ENCODE measurements around the gene RNF214.
"Not testable (repeated sequence)": the region's sequence is repeated elsewhere in the genome, so short reads cannot be mapped to it uniquely, and the experiment has no call there.

Gene RNF214

DNA sequence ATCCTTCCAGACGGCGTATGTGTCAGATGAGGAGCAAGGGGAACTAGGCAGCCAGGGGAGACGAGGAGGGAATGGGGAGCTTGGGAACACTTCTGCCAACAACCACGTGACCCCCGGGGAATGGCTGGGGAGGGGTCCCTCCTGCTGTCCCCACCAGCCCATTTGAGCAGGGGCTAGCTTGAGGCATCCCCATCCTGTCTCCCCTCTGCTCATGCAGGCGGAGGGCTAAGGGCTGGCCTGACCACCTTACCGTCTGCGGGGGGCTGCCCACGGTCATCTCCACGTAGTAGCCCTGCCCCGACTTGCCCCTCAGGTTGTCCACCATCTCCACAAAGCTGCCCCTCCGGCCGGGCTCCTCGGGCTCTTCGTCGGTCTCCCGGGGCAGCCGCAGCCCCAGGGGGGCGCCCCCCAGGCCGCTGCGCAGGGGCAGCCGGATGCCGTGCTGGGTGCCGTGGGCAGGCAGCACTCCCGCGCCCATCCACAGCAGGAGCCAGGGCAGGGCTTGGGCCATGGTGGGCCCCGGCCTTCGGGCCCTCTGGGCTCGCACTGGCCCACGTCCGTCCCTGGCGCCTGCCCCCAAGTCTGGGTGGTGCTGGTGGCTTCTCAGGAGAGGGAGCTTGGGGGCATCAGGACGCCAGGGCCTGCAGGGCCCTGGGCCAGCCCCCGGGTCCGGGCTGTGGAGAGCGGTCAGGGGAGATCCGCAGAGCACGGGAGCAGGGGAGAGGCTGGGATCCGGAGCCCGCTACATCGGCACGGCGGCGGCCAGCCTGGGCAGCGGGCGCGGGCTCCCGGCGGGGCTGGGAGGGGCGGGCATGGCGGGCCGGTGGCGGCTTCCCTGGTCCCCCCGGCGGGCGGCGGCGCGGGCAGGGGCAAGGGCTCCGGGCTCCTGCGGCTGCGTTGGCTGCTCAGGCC lies 83.1 kb downstream of the RNF214 start:
- DNase-seq (ENCODE audit: low read depth in 2 of 2): no peak

DNA sequence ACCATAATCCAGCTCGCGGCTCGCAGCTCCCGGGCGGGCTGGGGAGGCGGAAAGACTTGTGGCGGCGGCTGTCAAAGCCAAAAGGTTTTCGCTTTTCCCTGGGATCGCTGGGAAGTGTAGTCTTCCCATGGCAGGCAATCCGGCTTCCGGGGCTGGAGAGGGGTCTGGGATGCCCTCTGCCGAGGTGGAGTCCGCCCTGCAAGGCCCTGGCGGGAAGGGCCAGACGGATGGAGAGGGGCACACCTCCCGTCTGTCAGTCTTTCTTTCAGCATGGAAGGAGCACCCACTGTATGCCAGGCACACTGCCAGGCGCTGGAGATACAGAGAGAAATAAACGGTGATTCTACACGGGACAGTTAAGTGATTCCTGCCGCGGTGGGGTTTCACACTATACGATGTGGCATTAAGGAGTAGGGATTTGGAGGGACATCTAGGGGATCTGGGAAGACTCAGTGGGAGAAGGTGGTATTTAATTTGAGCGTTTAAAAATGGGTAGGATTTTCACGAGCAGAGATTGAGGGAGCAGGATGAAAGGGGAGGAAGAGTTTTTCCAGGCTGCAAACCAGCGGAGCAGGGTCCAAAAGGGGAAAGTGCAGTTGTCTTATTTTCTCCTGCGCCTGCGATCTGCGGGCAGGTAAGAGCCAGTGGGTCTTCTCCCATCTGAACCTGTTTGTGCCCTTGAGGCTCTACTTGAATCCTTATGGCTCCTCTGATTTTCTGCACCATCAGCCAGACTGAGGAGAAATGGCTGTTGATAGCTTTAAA lies 83.9 kb downstream of the RNF214 start, which contains the start of gene BACE1:
BACE1 (minus strand) TSS at position 60 of the 765 bp plus-strand sequence. CDS start 461 bp downstream, outside the sequence.
- no peak for DNase-seq (ENCODE audit: low read depth in 2 of 2)

DNA sequence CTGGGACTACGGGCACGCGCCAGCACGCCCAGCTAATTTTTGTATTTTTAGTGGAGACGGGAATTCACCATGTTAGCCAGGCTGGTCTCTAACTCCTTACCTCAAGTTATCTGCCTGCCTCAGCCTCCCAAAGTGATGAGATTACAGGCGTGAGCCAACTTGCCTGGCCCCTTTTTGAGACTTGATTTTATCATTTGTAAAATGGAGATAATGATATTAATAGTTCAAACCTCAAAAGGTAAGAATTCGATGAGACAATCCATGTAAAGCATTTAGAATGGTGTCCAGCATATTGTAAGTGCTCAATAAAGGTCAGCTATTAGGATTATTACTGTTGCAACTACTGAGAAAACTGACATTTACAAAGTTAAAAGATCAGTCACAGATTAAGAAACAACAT lies 86.3 kb downstream of the RNF214 start:
- DNase-seq (ENCODE audit: low read depth in 2 of 2): no peak

DNA sequence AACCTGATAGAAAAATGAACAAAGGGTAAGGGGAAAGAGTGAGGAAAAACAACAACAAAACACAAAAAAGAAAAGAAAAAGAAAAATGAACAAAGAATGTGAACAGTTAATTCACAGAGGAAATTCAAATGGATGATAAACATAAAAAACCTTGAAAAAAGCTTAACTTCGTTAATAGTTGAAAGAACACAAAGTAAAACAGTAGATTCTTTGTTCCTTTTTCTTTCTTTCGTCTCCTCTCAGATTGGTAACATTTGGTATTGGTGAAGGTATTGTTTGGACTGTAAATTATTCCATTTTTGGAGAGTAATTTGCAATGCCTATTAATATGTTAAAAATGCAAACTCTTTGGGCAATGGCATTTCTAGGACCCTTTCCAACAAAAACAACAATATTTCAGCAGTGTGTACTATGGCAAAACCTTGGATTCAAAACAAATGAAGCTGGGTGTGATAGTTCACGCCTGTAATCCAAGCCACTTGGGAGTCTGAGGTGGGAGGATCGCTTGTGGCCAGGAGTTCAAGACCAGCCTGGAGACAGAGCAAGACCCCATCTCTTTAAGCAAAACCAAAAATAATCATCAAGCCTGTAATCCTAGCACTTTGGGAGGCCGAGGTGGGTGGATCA lies 86.9 kb downstream of the RNF214 start:
- no peak for DNase-seq (ENCODE audit: low read depth in 2 of 2)

DNA sequence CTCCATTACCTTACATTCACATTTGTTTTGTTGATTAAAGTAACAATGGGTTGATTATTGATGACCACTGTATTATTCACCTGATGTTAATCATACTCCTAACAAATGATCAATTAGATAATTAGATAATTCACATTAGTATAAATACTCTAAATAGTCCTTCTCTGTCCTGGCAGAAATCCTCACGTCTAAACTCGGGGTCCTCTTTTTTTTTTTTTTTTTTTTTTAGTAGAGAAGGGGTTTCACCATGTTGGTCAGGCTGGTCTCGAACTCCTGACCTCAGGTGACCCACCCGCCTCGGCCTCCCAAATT lies 94.7 kb downstream of the RNF214 start:
- not testable (repeated sequence) for DNase-seq (ENCODE audit: low read depth in 2 of 2)

DNA sequence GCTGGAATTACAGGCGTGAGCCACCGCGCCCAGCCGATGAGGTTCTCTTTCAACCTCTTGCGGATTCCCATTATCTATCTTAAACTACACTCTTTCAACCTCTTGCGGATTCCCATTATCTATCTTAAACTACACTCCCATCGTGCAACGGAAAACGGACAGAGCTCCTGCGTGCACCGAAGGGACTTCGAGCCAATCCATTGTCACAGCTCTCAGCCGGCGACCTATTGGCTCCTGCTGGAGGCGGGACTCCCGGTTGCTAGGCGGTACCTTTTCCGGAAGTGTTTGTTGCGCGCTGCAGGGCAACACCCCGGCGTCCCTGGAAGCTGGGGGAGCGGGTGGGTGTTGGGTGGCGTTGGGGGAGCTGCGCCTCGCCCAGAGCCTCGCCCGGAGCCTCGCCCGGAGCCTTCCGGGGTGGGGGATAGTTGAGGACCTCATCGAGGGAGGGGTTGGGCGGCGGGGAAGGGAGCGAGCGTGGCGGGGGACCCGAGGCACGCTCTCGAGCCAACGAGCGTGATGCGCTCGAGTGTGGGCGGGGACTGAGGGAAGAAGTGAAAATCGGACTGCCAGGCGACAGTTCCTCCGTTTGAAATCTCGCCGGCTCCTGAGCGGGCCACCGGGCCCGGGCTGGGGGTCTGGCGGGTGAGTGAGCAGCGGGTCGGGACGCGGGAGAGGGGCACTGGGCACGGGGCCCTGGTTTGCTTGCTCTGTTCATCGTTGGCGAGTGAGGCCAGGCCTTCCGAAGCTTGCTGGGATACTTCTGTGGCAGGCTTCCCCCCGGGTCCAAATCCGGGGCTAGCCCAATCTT lies 95.3 kb downstream of the RNF214 start, which contains the start of gene CEP164:
CEP164 (plus strand) TSS at position 288 of the 808 bp plus-strand sequence. CDS start 10,733 bp downstream, outside the sequence.
- DNase-seq (ENCODE audit: low read depth in 2 of 2): peak; percentile 92 to 93

DNA sequence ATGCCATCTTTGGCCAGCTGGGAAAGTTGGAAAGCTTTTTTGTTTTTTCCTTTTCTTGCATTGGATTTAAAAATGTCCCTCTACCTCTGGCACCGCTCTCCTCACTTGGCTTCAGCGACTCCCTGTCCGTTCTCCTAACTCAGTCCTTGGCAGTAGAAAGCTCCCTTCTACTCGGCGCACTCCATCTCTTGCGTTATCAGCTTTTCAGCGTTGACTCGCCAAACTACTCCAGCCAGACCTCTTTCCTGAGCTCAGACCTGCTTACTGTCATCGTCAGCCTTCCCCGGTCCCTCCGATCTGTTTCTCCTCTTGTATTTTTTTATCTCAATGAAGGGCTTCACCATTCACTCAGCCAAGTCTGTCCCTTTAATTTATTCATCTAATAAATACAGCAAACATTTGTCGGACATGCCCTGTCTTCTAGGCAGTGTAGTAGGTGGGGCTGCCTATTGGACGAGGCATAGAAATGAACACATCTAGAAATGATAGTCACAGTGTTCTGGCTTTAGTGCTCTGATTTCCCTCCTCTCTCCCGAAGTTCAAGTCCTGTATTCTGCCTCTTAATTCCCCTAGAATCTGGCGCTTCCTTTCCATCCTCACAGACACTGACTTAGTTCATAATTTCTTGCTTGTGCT lies 96.0 kb downstream of the RNF214 start:
- DNase-seq (ENCODE audit: low read depth in 2 of 2): no peak

DNA sequence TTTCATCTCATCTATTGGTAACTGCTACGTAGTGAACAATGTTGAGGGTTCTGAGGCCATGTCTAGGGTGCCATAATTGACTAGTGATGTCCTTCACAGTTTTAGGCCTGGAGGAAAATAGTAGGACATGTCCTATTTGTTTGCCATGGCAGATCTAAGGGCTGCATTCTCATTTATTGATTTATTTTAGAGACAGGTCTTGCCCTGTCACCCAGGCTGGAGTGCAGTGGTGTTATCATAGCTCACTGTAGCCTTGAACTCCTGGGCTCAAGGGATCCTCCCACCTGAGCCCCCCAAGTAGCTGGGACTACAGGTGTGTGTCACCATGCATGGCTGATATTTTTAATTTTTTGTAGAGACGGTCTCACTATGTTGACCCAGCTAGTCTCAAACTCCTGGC lies 100.4 kb downstream of the RNF214 start:
- DNase-seq (ENCODE audit: low read depth in 2 of 2): no peak

DNA sequence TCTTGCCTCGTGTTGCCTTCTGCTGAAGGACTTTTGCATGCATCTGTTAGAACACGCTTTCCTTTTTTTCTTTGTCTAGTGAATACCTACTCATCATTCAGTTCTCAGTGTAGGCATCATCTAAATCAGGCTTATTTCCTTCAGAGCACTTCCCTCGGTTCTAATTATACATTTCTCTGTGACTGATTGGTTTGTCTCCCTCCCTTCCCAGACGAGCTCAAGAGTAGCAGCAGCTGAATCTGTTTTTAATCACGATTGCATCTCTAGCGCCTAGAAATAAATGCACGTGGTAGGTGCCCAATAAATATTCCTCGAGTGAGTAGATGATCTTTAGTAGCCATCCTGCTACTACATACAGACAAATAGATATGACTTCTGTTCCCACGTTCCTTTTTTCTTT lies 101.4 kb downstream of the RNF214 start:
- DNase-seq (ENCODE audit: low read depth in 2 of 2): no peak

DNA sequence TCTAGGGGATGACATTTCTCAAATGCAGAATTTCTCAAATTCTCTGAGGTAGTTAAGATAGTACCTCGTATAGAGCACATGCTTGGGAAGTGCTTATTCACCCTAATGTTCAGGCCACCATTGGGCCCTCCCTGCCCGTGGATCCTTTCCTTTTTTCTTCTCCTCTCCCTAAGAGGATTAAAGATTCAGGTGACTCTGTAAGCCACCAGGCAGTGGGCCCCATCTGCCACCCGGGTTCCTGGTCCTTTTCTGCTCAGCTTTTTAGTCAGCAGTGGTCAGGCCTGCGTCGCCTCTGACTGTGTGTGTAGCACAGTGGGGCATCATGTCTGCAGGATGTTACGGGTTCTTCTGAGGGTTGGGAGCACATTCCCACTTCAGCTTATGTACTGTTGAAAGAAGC lies 102.4 kb downstream of the RNF214 start:
- DNase-seq (ENCODE audit: low read depth in 2 of 2): no peak

DNA sequence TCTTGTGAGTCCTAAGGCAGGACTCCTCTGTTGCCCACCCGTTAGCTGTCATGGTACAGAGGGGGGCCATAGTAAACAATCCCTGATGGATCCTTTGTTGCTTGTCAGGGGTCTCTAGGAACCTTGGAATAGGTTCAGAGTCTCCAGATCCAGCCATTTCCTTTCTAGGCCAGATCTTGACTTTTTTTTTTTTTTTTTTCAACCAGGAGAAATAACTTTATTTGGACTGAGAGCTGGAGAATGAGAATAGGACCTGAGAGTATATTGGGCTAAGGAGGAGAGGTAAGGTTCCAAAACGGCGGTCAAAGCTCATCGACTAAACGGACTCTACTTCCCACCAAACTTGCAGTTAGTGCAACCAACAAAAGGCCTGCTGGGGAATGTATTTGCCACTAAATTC lies 102.9 kb downstream of the RNF214 start:
- no peak for DNase-seq (ENCODE audit: low read depth in 2 of 2)
